ENCODE measurements around the gene C12orf60.

C12orf60 gene

GRCh38 chr12:14827043-14827442 lies 23.6 kb downstream of the C12orf60 start:
- Histone ChIP-seq H4K20me1 (no peaks in the 10 kb centered on the region), H3K9ac (no peak overlapping the region), H3K4me3 (no peak overlapping the region), H3K27me3 (no peaks in the 10 kb centered on the region), H3K36me3 (no peaks in the 10 kb centered on the region), H3K4me2 (no peak overlapping the region), H3K27ac (no peak overlapping the region), H3K9me3 (no peaks in the 10 kb centered on the region), H3K4me1 (no peaks in the 10 kb centered on the region)
- TF ChIP-seq Cebpa-rat (IDR thresholded peaks at IDR 0.05), result no peak

DNA sequence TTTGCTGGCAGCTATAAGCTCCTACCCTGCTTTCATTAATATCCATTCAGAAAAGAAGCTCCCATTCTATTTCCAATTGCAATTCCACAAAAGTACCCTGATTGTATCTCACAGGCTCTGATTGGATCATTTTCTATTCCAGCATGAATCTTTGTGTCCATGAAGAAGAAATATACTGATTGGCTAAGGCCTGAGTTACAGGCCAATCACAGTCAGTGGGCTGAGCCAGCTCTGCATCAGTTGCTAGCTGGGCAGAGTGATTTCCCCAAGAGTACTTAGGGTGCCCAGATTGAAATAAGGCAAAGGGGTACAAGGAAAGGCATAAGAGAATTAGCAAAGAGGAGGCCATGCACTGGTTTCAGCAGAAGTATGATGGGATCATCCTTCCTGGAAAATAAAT lies 25.4 kb downstream of the C12orf60 start:
- Histone ChIP-seq H3K27ac (no peak overlapping the region), H3K4me1 (no peaks in the 10 kb centered on the region), H4K20me1 (no peaks in the 10 kb centered on the region), H3K4me2 (no peak overlapping the region), H3K27me3 (no peaks in the 10 kb centered on the region), H3K36me3 (no peaks in the 10 kb centered on the region), H3K9ac (no peak overlapping the region), H3K9me3 (no peaks in the 10 kb centered on the region), H3K4me3 (no peak overlapping the region)
- no peak for TF ChIP-seq Cebpa-rat (IDR thresholded peaks at IDR 0.05)

GRCh38 chr12:14833336-14833735 lies 29.9 kb downstream of the C12orf60 start:
- no peaks in the 10 kb centered on the region for H3K36me3 ChIP-seq
- no peak overlapping the region for H3K4me3 ChIP-seq
- no peak overlapping the region for H3K27ac ChIP-seq
- TF ChIP-seq Cebpa-rat (IDR thresholded peaks at IDR 0.05), result no peak
- H3K4me1 ChIP-seq, result peaks cover 6% of the 10 kb centered on the region
- no peak overlapping the region for H3K9ac ChIP-seq
- H4K20me1 ChIP-seq, result no peaks in the 10 kb centered on the region
- no peaks in the 10 kb centered on the region for H3K27me3 ChIP-seq
- H3K9me3 ChIP-seq, result no peaks in the 10 kb centered on the region
- H3K4me2 ChIP-seq, result no peak overlapping the region

GRCh38 chr12:14833952-14834351 lies 30.5 kb downstream of the C12orf60 start:
- TF ChIP-seq Cebpa-rat (IDR thresholded peaks at IDR 0.05), result no peak
- H4K20me1 ChIP-seq, result no peaks in the 10 kb centered on the region
- H3K4me2 ChIP-seq, result no peak overlapping the region
- H3K4me3 ChIP-seq, result no peak overlapping the region
- H3K4me1 ChIP-seq, result peaks cover 6% of the 10 kb centered on the region
- H3K27ac ChIP-seq, result no peak overlapping the region
- no peak overlapping the region for H3K9ac ChIP-seq
- no peaks in the 10 kb centered on the region for H3K9me3 ChIP-seq
- H3K27me3 ChIP-seq, result no peaks in the 10 kb centered on the region
- H3K36me3 ChIP-seq, result no peaks in the 10 kb centered on the region

GRCh38 chr12:14834509-14834908 lies 31.0 kb downstream of the C12orf60 start:
- Histone ChIP-seq H3K4me3 (no peak overlapping the region), H4K20me1 (no peaks in the 10 kb centered on the region), H3K4me1 (peaks cover 6% of the 10 kb centered on the region), H3K27me3 (no peaks in the 10 kb centered on the region), H3K4me2 (no peak overlapping the region), H3K9ac (no peak overlapping the region), H3K36me3 (no peaks in the 10 kb centered on the region), H3K27ac (no peak overlapping the region), H3K9me3 (no peaks in the 10 kb centered on the region)
- no peak for TF ChIP-seq Cebpa-rat (IDR thresholded peaks at IDR 0.05)

DNA sequence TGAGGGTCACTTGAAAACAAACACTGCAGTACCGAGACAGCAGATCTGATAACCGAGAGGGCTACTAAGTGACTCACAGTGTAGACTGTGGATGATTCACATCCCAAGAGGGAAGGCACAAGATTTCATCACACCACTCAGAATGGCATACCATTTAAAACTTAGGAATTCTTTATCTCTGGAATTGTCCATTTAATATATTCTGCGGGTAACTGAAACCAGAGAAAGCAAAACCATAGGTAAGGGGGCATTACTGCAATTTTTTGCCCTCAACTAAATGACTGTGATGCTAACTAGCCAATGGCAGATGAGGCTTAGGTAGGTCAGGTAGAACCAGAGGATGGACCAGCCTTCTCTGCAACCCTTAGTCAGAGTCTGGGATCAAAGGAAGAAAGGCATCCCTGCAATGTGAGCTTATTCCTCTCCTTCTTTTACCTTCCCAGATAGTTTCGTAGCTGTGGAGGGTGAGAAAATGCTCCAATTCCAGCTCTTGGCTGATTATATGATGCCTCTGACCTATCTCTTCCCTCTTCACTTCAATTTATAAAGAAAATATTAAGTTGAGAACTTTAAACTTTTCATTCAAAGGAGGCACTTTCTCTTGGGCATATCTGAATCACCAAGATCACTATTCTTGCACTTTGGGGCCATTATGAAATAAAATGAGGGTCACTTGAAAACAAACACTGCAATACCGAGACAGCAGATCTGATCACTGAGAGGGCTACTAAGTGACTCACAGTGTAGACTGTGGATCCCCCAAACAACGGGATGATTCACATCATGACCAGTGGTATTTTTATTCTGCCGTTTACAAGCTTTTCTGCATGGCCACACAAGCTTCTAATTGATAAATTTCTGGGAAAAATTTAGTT lies 33.1 kb downstream of the C12orf60 start:
- Histone ChIP-seq H3K9ac (no peak overlapping the region), H3K27ac (no peak overlapping the region), H3K4me1 (peaks cover 6% of the 10 kb centered on the region), H3K4me3 (no peak overlapping the region), H3K36me3 (no peaks in the 10 kb centered on the region), H3K27me3 (no peaks in the 10 kb centered on the region), H3K9me3 (no peaks in the 10 kb centered on the region), H4K20me1 (no peaks in the 10 kb centered on the region), H3K4me2 (no peak overlapping the region)
- TF ChIP-seq Cebpa-rat (IDR thresholded peaks at IDR 0.05), result no peak

- H4K20me1 ChIP-seq, result no peaks in the 10 kb centered on the region
- H3K36me3 ChIP-seq, result no peaks in the 10 kb centered on the region
- H3K4me2 ChIP-seq, result no peak overlapping the region
- H3K27ac ChIP-seq, result no peak overlapping the region
- no peak overlapping the region for H3K9ac ChIP-seq
- TF ChIP-seq Cebpa-rat (IDR thresholded peaks at IDR 0.05), result no peak
- H3K27me3 ChIP-seq, result no peaks in the 10 kb centered on the region
- peaks cover 6% of the 10 kb centered on the region for H3K4me1 ChIP-seq
- no peaks in the 10 kb centered on the region for H3K9me3 ChIP-seq
- H3K4me3 ChIP-seq, result no peak overlapping the region
These were observed 35.8 kb downstream of the C12orf60 start for GRCh38 chr12:14839262-14839661.

DNA sequence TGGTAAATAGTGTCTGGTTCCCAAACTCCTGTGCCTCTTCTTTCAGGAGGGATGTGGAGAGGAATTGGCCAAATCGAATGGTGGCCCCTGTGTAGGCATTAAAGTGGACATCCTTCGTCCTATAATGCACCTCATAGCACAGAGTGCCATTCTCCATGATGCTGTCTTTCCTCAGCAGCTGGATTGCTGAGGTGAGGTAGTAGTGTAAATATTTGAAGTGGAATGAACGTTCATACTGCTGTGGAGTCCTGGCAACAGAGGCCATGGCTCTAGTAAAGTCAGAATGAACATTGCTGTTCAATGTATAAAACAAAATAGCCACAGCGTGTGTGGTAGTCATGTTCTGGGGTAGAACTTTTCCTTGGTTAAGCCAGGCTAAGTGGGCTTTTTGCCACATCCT lies 37.1 kb downstream of the C12orf60 start:
- Histone ChIP-seq H3K27ac (no peak overlapping the region), H4K20me1 (no peaks in the 10 kb centered on the region), H3K4me3 (no peak overlapping the region), H3K4me2 (no peak overlapping the region), H3K36me3 (no peaks in the 10 kb centered on the region), H3K9ac (no peak overlapping the region), H3K4me1 (no peaks in the 10 kb centered on the region), H3K27me3 (no peaks in the 10 kb centered on the region), H3K9me3 (no peaks in the 10 kb centered on the region)
- no peak for TF ChIP-seq Cebpa-rat (IDR thresholded peaks at IDR 0.05)

DNA sequence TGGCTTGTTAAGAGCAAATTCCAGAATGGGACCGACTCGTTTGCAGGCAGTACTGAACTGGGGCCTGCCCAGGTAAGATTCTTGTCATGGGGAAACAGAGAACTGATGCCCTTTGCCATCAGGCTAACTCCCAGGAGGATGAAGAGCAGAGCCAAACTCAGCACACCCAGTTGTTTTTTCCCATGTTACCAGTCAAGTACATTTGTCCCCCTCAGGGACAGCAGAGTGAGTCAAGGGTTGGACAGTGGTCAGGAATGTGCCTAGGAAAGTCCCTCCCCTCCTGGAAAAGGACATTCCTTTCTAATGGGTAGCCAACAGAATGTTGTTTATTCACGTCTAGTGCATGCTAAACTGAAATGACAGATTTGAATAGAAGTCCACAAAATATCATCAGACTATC lies 38.3 kb downstream of the C12orf60 start:
- no peaks in the 10 kb centered on the region for H3K36me3 ChIP-seq
- no peaks in the 10 kb centered on the region for H3K9me3 ChIP-seq
- H3K4me2 ChIP-seq, result no peak overlapping the region
- no peak overlapping the region for H3K4me3 ChIP-seq
- no peaks in the 10 kb centered on the region for H4K20me1 ChIP-seq
- no peaks in the 10 kb centered on the region for H3K27me3 ChIP-seq
- H3K4me1 ChIP-seq, result no peaks in the 10 kb centered on the region
- H3K27ac ChIP-seq, result no peak overlapping the region
- no peak overlapping the region for H3K9ac ChIP-seq
- TF ChIP-seq Cebpa-rat (IDR thresholded peaks at IDR 0.05), result no peak

DNA sequence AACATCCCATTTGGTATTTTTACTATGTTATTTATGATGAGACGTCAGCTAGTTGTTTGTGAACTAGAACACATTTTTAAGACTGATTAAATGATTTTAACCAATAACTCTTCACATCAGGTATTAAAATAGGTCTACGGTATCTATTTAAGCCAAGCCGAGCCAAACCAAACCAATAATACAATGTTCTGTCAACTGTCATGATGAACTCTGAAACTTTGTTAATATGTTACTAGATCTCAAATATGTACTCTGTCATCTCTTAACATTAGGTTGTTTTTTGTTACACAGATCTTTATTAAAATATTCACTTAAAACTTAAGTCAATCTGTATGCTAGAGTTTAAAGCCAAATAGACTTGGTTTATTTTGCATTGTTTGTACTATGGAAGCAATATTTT lies 38.8 kb downstream of the C12orf60 start:
- Histone ChIP-seq H3K9me3 (no peaks in the 10 kb centered on the region), H4K20me1 (no peaks in the 10 kb centered on the region), H3K27ac (no peak overlapping the region), H3K27me3 (no peaks in the 10 kb centered on the region), H3K4me1 (no peaks in the 10 kb centered on the region), H3K4me3 (no peak overlapping the region), H3K9ac (no peak overlapping the region), H3K4me2 (no peak overlapping the region), H3K36me3 (no peaks in the 10 kb centered on the region)
- TF ChIP-seq Cebpa-rat (IDR thresholded peaks at IDR 0.05), result no peak
